ENCODE data around the gene GUCA2A.

GUCA2A gene

GRCh38 chr1:42128964-42129363 lies 35.6 kb downstream of the GUCA2A start:
- no peak for DNase-seq

GRCh38 chr1:42128499-42128898 lies 36.0 kb downstream of the GUCA2A start:
- no peak for DNase-seq

GRCh38 chr1:42127767-42128166 lies 36.8 kb downstream of the GUCA2A start:
- no peak for DNase-seq

GRCh38 chr1:42125552-42125951 lies 39.0 kb downstream of the GUCA2A start:
- DNase-seq: no peak

- DNase-seq: no peak
Observed at GRCh38 chr1:42122408-42122807, 42.1 kb downstream of the GUCA2A start.

- DNase-seq: no peak
Observed at GRCh38 chr1:42118125-42118524, 46.4 kb downstream of the GUCA2A start.

- no peak for DNase-seq
Observed at GRCh38 chr1:42117214-42117613, 47.3 kb downstream of the GUCA2A start.

GRCh38 chr1:42114229-42114628 lies 50.3 kb downstream of the GUCA2A start:
- no peak for DNase-seq

Measured in stimulated activated CD4-positive, alpha-beta T cell treated with anti-CD3 and anti-CD28 coated beads, Interleukin-4, amount 100 ng/mL, for 24 hours (primary cell).